ENCODE measurements around the gene GATB.

GATB gene

GRCh38 chr4:151671541-151672059 is 89.2 kb downstream of the GATB start:
- no peak for DNase-seq

- no peak for DNase-seq
Observed at GRCh38 chr4:151670843-151671242, 90.0 kb downstream of the GATB start.

GRCh38 chr4:151669990-151670389 is 90.8 kb downstream of the GATB start:
- no peak for DNase-seq

- DNase-seq: no peak
Observed at GRCh38 chr4:151668689-151669402, 92.0 kb downstream of the GATB start.

GRCh38 chr4:151667666-151668065 is 93.1 kb downstream of the GATB start:
- no peak for DNase-seq

GRCh38 chr4:151667048-151667447 is 93.8 kb downstream of the GATB start:
- no peak for DNase-seq

GRCh38 chr4:151666501-151666900 is 94.3 kb downstream of the GATB start:
- DNase-seq: no peak

- DNase-seq: no peak
Observed at GRCh38 chr4:151665785-151666127, 95.1 kb downstream of the GATB start.

GRCh38 chr4:151665022-151665784 is 95.6 kb downstream of the GATB start:
- DNase-seq: no peak

- no peak for DNase-seq
Observed at GRCh38 chr4:151664289-151664688, 96.5 kb downstream of the GATB start.

- no peak for DNase-seq
Observed at GRCh38 chr4:151663109-151663508, 97.7 kb downstream of the GATB start.

- DNase-seq: no peak
Observed at GRCh38 chr4:151661873-151662272, 98.9 kb downstream of the GATB start.

GRCh38 chr4:151660676-151661075 is 100.1 kb downstream of the GATB start:
- DNase-seq: no peak

GRCh38 chr4:151659601-151660364 is 101.0 kb downstream of the GATB start:
- DNase-seq: no peak

GRCh38 chr4:151658959-151659600 is 101.7 kb downstream of the GATB start:
- no peak for DNase-seq

- no peak for DNase-seq
Observed at GRCh38 chr4:151657896-151658295, 102.9 kb downstream of the GATB start.

GRCh38 chr4:151656058-151656457 is 104.7 kb downstream of the GATB start:
- no peak for DNase-seq

- DNase-seq: no peak
Observed at GRCh38 chr4:151653548-151653918, 107.3 kb downstream of the GATB start.

- DNase-seq: no peak
Observed at GRCh38 chr4:151652841-151653547, 107.8 kb downstream of the GATB start.

- DNase-seq: no peak
Observed at GRCh38 chr4:151651496-151651895, 109.3 kb downstream of the GATB start.

- DNase-seq: no peak
Observed at GRCh38 chr4:151649479-151649878, 111.3 kb downstream of the GATB start.

GRCh38 chr4:151646322-151646721 is 114.5 kb downstream of the GATB start:
- DNase-seq: no peak
